GM19372 (cell line): Measurements from ENCODE around the gene KLRC4.
"Not testable (repeated sequence)": the region's sequence is repeated elsewhere in the genome, so short reads cannot be mapped to it uniquely, and the experiment has no call there.

Experiments
- ATAC-seq: cut with Tn5 transposase; IDR thresholded peaks from one replicate; pipeline ENCODE4 v1.9.1; 2021; ENCODE audit warnings: mild to moderate bottlenecking, low read depth, moderate library complexity; ENCODE audit not compliant: unreplicated experiment

KLRC4 gene, protein sequence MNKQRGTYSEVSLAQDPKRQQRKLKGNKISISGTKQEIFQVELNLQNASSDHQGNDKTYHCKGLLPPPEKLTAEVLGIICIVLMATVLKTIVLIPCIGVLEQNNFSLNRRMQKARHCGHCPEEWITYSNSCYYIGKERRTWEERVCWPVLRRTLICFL

DNA sequence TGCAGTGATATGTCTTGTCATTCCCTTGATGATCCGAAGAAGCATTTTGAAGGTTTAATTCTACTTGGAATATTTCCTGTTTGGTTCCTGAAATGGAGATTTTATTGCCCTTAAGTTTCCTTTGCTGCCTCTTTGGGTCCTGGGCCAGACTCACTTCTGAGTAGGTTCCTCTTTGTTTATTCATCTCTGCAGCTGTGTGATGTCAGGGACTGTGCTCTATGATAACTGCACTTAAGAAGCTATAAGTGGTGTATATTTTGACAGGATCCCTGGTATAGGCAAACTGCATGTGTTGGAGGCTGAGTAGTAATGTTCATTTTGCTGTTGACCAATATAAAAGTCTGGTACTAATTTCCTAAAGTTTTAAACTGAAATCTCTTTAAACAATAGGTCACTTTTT, at the start of gene KLRC4:
KLRC4 (minus strand) TSS at position 366 of the 400 bp plus-strand sequence; CDS start at position 184, 182 bp downstream.
- ATAC-seq: no peak

DNA sequence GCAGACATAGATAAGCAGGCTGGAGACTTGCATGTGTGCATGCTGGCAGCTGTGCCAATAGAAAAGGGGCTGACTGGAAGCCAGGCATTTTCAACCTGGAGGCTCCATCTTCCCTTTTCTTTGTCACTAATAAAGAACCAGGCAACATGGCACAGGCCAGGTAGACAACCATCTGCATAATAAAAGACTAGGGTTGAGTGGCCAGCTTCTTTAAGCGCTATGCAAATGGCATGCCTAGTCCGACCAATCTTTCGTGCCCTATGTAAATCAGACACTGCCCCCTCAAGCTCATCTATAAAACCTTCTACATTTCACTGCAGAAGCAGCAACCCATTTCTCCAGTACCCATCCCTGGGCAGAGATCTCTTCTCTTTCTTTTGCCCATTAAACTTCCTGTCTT, 48.2 kb upstream of the KLRC4 start:
- no peak for ATAC-seq

DNA sequence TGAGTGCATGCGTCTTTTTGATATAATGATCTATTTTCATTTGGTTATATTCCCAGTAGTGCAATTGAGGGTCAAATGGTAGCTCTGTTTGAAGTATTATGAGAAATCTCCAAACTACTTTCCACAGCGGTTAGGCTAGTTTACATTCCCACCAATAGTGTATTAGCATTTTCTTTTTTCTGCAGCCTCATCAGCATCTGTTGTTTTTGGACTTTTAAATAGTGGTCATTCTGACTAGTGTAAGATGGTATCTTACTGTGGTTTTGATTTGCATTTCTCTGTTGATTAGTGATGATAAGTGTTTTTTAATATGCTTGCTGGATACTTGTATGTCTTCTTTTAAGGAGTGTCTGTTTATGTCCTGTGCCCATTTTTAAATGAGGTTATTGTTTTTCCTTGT, 47.3 kb upstream of the KLRC4 start:
- ATAC-seq: no peak

GRCh38 chr12:10455766-10456165, 46.2 kb upstream of the KLRC4 start:
- no peak for ATAC-seq

DNA sequence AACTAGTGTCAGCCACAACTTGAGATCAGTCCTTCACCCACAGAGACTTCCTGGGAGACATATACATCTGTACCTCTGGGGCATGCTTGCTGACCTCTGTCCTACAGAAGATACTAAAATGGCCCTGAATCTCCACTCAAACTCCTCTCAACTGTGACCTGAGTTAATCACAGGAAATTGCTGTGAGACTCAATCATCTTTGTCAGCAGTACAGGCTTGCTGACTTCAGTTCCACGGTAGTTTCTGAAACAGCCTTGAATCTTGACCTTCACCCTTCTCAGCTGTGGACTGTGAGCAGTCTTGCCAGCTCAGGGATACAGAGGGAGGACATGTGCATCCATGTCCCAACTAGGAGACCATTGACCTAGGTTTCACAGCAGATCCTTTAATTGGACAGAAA, 45.0 kb upstream of the KLRC4 start:
- no peak for ATAC-seq

GRCh38 chr12:10453156-10453555, 43.6 kb upstream of the KLRC4 start, which contains the start of gene KLRC1:
KLRC1 (minus strand) TSS chr12:10453377; CDS start chr12:10451156, 2,221 bp downstream.
- no peak for ATAC-seq

DNA sequence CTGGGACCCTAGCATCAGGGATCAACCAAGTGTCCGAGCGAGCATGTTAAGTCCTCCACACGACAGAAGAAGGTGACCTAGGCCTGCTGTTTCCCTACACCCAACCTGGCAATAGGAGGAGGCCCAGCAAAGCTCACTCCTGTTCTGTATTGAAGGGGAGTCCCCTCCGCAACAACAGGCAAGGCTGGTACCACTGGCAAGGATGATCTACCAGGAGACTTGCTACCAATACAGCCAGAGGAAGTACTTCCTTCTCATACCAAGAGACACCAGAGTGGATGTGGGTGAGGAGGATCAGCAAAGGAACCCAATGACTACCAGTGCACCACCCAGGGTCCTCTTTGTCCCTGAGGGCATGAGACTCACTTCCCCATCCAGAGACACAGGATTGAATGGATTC, 38.7 kb upstream of the KLRC4 start:
- no peak for ATAC-seq

DNA sequence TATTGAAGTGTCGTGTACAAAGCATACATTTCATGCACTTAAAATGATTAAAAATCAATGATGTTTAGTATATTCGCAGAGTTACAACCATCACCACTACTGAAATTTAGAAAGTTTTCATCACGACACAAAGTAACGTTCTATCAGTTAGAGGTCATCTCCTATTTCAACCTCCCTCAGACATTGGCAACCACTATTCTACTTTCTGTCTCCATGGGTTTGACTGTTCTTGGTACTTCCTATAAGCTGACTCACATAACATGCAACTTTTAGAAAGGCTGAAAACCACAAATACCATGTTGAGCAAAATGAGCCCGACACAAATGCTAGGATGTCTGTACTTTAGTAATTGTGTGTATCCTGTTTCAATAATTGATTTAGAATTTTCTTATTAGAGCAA, 36.5 kb upstream of the KLRC4 start:
- not testable (repeated sequence) for ATAC-seq

DNA sequence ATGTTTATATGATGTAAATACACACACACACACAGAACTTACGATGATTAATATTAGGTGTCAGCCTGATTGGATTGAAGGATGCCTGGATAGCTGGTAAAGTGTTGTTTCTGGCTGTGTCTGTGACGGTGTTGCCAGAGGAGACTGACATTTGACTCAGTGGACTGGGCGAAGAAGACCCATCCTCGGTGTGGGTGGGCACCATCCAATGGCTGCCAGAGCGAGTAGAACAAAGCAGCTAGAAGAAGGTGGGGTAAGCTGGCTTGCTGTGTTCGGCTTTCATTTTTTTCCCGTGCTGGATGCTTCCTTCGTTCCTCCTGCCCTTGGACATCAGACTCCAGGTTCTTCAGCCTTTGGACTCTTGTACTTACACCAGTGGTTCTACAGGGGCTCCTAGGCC, 31.6 kb upstream of the KLRC4 start:
- ATAC-seq: not testable (repeated sequence)

DNA sequence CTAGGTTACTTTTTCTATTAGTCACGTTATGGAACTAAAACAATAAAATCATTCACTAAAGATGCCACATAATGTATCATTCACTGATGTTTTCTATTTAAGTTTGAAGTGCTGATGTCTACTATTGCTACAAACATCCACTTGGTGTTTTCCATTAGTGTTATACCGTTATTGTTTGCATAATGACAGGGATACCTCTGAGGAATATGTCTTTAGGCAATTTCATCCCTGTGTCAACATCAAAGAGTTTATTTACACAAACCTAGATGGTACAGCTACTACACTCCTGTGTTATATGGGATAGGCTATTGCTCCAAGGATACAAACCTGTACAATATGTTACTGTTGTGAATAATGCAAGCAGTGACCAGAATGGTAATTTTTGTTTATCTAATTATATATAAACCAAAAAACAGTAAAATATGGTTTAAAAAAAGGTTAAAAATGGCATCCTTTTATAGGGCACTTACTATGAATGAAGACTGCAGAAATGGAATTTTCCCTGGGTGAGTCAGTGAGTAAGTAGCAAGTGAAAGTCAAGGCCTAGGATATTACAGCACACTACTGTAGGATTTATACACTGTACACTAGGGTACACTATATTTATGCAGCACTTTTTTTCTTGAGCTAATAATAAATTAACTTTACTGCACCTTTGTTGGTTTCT, 30.2 kb upstream of the KLRC4 start:
- ATAC-seq: not testable (repeated sequence)

- not testable (repeated sequence) for ATAC-seq
Observed at GRCh38 chr12:10437601-10438000, 28.0 kb upstream of the KLRC4 start.

GRCh38 chr12:10435816-10436215, 26.3 kb upstream of the KLRC4 start, which contains the start of gene KLRC2:
KLRC2 (minus strand) TSS chr12:10436010; CDS start chr12:10435986, 24 bp downstream.
- not testable (repeated sequence) for ATAC-seq

DNA sequence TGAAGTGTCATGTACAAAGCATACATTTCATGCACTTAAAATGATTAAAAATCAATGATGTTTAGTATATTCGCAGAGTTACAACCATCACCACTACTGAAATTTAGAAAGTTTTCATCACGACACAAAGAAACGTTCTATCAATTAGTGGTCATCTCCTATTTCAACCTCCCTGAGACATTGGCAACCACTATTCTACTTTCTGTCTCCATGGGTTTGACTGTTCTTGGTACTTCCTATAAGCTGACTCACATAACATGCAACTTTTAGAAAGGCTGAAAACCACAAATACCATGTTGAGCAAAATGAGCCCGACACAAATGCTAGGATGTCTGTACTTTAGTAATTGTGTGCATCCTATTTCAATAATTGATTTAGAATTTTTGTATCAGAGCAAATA, 21.1 kb upstream of the KLRC4 start:
- ATAC-seq: not testable (repeated sequence)

DNA sequence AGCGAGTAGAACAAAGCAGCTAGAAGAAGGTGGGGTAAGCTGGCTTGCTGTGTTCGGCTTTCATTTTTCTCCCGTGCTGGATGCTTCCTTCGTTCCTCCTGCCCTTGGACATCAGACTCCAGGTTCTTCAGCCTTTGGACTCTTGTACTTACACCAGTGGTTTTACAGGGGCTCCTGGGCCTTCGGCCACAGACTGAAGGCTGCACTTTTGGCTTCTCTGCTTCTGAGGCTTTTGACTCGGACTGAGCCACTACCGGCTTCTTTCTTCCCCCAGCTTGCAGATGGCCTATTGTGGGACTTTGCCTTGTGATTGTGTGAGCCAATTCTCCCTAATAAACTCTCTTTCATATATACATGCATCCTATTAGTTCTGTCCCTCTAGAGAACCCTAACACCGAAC, 16.4 kb upstream of the KLRC4 start:
- not testable (repeated sequence) for ATAC-seq

GRCh38 chr12:10424260-10424899, 14.8 kb upstream of the KLRC4 start:
- ATAC-seq: not testable (repeated sequence)

DNA sequence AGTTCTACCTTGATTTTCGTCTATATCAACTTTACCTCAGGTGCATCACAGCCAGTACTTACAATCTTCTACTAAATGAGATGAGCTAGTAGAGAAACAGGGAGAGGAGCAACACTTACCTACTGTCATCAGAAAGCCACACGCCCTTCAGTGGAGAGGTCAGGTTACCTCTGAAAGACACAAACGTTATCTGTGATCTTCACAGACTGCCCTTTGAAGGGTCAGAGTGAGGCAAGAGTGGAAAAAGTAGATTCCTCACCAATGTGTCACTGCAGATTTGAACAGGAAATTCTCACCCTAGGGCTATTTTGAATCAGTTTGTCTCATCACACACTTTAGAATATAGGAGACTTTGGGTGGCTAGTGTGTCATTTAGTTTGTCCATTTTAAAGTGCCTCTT, 12.6 kb upstream of the KLRC4 start:
- not testable (repeated sequence) for ATAC-seq

DNA sequence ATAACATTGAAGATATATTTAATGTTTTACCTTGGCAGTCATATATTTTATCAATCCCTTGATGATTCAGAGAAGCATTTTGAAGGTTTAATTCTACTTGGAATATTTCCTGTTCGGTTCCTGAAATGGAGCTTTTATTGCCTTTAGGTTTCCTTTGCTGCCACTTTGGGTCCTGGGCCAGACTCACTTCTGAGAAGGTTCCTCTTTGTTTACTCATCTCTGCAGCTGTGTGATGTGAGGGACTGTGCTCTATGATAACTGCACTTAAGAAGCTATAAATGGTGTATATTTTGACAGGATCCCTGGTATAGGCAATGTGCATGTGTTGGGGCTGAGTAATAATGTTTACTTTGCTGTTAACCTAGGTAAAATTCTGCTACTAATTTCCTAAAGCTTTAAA, 10.8 kb upstream of the KLRC4 start, which contains the start of gene KLRC3:
KLRC3 (minus strand) TSS at position 262 of the 400 bp plus-strand sequence; CDS start at position 217, 45 bp downstream.
- ATAC-seq: not testable (repeated sequence)

DNA sequence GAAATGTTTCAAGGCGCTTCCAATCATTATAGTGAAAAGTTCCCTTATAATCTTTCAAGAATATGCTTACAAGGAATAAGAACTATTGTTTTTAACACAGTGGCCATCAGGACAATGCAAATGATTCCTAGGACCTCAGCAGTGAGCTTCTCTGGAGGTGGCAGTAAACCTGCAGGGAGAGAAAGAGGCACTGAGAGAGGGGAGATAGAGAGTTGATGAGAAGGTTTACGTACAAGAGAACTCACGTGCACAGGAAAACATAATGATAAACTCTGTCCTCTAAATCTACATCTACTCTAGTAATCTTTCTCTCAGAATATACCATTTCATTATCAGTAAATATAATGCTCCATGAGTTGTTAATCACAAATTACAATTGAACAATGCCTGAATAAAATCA, 715 bp downstream of the KLRC4 start:
- no peak for ATAC-seq

DNA sequence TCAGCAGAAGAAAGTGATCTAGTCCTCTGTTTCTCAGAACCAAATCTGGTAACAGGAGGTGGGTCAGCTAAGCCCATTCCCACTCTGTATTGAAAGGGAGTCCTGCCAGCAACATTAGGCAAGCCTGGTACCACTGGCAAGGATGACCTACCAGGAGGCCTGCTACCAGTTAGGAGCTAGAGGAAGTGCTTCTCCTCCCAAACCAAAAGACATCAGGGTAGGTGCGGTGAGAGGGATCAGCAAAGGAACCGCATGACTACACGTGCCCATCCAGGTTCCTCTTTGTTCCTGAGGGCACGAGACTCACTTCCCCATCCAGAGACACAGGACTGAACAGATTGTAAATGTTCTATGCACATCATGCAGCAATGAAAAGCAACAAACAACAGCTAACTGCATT, 2.8 kb downstream of the KLRC4 start:
- ATAC-seq: no peak

DNA sequence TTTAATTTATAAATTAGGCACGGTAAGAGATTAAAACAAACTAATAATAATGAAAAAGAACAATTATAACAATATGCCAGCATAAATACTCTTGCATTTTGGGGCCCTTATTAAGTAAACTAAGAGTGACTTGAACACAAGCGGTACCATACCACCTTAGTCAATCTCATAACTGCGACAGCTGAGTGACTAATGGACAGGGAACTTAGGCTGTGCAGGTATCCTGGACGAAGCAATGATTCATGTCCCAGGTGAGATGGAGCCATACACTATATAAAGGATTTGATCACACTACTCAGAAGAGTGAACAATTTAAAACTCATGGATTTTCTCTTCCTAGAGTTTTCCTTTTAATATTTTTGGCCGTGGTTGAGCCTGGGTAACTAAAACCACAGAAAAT, 4.3 kb downstream of the KLRC4 start:
- ATAC-seq: no peak

DNA sequence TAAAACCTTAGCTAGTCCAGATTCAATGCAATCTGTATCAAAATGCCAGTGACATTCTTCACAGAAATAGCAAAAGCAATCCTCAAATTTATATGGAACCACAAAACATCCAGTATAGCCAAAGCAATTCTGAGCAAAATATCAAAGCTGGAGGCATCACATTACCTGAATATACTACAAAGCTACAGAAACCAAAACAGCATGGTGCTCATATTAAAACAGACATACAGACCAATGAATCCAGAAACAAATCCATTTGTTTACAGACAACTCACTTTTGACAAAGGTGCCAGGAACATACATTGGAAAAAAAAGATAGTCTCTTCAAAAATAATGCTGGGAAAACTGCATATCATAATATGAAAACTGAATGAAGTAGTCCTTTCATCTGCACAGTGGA, 4.8 kb downstream of the KLRC4 start:
- no peak for ATAC-seq
